ENCODE data around the gene FANCI. TPM values are rescaled to one million over a fixed set of nuclear protein-coding genes. Genes with fewer than 3 reads are reported as not detected.

Gene FANCI
- total RNA-seq, 1 donor from 2014 or later, result 4.1 TPM

DNA sequence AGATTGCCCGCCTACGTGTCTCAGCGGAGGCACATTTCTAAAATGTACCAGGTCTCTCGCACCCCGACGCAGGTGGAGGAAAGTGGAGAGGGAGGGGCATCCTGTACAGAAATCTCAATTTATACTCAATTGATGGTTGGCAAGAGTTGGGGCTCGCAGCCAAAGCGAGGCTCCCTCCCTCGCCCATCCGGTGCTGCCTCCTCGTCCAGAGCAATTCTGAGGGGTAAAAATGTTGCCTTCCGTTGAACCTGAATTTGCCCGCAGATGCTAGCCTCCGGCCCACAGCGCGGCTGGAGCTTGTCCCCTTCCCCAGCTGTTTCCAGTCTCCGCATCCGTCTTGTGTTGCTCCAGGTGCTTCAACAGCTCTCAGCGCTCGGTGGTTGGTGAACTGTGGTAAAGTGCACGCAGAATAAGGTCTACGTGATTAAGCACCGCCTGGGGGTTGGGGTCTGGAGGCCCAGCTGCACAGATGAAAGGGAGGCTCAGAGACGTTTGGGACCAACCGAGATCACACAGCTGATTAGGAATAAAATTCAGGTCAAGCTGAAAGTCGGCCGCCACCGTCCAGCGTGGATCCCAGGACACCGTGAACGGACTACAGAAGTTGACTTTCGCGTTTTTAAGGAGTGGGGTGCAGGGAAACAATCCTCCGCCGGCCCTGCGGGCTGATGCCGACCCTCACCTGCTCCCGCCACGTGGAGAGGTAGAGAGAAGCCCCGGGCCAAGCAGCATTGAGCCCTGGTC lies 91.7 kb downstream of the FANCI start:
- ATAC-seq, result no peak
- Histone ChIP-seq H3K27me3 (no peaks in the 10 kb centered on the region), H3K27ac (peak overlapping the region; percentile 49), H3K4me1 (peaks cover 40% of the 10 kb centered on the region), H3K36me3 (peaks cover 29% of the 10 kb centered on the region), H3K4me3 (peak overlapping the region; percentile 85), H3K9me3 (no peaks in the 10 kb centered on the region)
- intact Hi-C loops (cut with DNase I), result no loop called here
- no peak for DNase-seq
- no peak for TF ChIP-seq CTCF (IDR thresholded peaks at IDR 0.05)

DNA sequence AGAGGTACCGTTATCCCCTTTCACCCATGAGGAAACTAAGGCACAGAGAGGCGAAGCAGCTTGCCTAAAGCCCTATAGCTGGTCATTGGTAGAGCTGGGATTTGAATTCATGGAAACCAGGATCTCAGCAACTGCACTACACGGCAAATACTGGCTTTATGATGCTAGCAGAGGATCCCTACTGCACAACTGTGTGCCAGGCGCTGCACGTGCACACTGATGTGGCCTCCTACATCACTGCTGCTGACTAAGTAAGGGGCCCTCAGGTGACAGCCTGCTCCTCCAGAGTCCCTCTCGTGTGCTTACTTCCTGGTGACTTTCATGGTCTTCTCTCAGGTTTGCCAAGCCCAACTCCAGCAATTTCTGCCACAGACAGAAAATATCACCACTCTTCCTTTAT lies 94.3 kb downstream of the FANCI start:
- no peak for DNase-seq
- no peak for TF ChIP-seq CTCF (IDR thresholded peaks at IDR 0.05)
- Histone ChIP-seq H3K9me3 (no peaks in the 10 kb centered on the region), H3K4me1 (peaks cover 16% of the 10 kb centered on the region), H3K4me3 (no peak overlapping the region), H3K27ac (no peak overlapping the region), H3K27me3 (no peaks in the 10 kb centered on the region), H3K36me3 (peaks cover 4% of the 10 kb centered on the region)
- intact Hi-C loops (cut with DNase I), result no loop called here
- no peak for ATAC-seq

DNA sequence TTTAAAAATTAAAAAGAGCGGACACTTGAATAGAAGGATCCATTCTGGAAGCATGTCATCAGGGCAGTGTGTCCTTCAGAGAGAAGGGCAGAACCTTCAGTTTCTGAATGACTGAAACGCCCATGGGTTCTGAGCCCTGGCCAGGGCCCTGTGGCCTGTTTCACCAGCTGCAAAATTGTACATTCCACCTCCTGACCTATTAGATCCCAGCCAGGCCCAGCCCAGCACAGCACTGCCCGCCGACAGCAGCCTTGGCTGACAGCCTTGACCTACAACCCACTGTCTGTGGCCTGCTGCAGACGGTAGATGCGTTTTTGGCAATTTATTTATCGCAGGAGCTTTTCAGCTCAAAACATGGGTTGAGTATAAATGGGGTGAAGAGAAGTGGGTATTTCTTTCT lies 96.8 kb downstream of the FANCI start:
- Histone ChIP-seq H3K9me3 (no peaks in the 10 kb centered on the region), H3K4me1 (peaks cover 3% of the 10 kb centered on the region), H3K27ac (no peak overlapping the region), H3K27me3 (no peaks in the 10 kb centered on the region), H3K36me3 (no peaks in the 10 kb centered on the region), H3K4me3 (no peak overlapping the region)
- TF ChIP-seq CTCF (IDR thresholded peaks at IDR 0.05), result no peak
- ATAC-seq (no peak), DNase-seq (no peak)
- intact Hi-C loops (cut with DNase I), result no loop called here

DNA sequence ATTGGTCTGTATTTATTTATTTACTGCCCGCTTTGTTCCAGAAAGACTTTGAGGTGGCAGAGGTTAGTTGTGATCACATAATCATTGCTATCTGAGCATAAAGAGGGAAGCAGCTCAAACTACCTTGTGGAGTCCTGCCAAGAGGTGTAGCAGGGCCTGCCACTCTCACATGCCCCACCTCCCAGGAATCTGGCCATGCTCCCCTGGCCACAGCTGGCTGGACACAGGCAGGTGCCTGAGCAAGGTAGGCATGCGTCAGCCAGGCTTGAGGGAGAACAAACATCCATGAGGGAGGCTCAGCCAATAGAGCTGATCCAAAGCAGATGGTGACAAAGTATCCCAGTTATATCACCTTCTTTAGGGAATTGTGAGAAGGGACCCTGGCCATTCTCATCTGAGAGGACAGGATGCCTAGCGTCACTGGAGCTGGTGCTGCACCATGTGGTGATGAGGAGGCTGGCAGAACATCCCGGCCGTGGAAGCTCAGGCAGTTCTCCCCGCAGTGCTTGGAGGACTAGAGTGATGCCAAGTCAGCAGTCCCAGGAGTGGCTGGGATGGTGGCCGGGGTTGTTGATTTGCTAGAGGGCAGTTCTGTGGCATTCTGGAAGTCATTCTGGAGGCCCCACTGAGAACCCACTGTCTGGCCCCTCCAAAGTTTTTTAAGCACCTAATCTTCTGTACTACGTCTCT lies 97.7 kb downstream of the FANCI start:
- no peak for TF ChIP-seq CTCF (IDR thresholded peaks at IDR 0.05)
- Histone ChIP-seq H3K27me3 (peaks cover 5% of the 10 kb centered on the region), H3K4me3 (no peak overlapping the region), H3K27ac (no peak overlapping the region), H3K36me3 (no peaks in the 10 kb centered on the region), H3K4me1 (no peaks in the 10 kb centered on the region), H3K9me3 (no peaks in the 10 kb centered on the region)
- ATAC-seq, result peak; percentile 86
- intact Hi-C loops (cut with DNase I), result no loop called here
- peak; percentile 81 for DNase-seq

DNA sequence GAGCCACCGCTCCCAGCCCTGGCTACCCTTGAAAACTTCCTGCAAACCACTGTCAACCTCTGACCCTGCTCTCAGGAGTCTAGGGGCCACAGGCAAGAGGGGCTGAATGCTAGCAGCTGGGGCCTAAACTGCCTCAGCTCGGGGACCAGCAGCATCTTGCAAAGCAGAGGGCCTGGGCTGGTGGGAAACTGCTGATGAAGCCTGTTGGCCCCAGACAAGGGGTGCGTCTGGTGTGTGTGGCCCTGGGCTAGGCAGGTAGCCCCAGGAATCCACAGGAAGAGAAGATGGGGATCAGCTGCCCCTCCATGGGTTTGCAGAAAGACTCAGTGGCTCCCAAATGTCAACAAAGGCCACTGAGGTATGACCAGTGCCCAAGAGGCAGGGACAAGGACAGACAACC lies 99.1 kb downstream of the FANCI start:
- H3K4me1 ChIP-seq, result no peaks in the 10 kb centered on the region
- intact Hi-C loops (cut with DNase I), result no loop called here
- peaks cover 5% of the 10 kb centered on the region for H3K27me3 ChIP-seq
- H3K36me3 ChIP-seq, result no peaks in the 10 kb centered on the region
- ATAC-seq (no peak), DNase-seq (no peak)
- no peaks in the 10 kb centered on the region for H3K9me3 ChIP-seq
- no peak overlapping the region for H3K27ac ChIP-seq
- no peak for TF ChIP-seq CTCF (IDR thresholded peaks at IDR 0.05)
- no peak overlapping the region for H3K4me3 ChIP-seq
